Gastroesophageal sphincter (tissue), 3 donors: ENCODE results near the gene GPR55.
A peak's percentile ranks its signal among the peaks of the same experiment; 100 is the strongest.

Experiments
- EP300 ChIP-seq: sonication (generic); formaldehyde crosslinking; IDR thresholded peaks from one replicate; pipeline ENCODE4 v1.6.1; 2017; ENCODE audit warnings: antibody characterized with exemption, mild to moderate bottlenecking
- TF ChIP-seq, protein P1 (sequence below), 4 experiments: fragments of 200-600 bp in 2 of 4; fragments of 450-650 bp in 2 of 4; sonication (generic) in 1 of 4; IDR thresholded peaks; one replicate each; pipeline ENCODE4 v1.5.1; 2017 to 2019; ENCODE audit warnings: antibody characterized with exemption in 4 of 4, mild to moderate bottlenecking in 2 of 4, moderate library complexity in 2 of 4

DNA sequence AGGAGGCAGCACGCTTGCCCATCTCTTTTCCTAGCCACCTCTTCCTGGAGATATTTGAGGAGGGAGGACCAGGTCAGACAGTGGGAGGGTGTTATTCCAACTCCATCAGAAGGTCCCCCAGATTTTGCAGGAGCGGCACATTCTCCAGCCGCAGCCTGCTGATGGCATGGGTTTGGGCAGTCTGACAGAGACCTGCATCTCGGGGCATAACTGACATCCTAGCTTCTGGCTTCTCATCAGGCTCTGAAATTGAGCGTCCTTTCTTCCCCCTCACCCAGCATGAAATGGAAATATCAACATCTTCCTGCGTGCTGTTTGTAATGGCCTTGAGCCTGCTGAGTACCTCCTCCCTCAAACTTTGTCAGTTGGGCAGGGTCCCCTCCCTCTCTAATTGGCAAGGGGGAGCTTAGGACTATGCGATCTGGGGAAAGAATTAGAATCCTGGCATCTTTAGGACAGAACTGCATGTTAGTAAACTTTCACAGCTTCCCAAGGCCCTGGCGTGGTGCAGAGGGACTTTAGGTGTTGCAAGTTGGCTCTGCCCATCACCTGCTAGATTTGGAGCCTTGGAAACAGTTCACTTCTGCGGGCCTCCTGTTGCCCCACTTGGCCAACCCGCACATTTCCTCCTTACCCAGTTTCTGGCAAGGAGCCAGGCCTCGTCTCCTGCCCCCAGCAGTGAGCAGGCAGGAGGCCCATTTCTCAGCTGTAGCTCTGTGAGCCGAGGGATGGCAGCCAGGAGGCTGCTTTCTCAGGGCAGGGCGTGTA lies 58.1 kb downstream of the GPR55 start:
- TF ChIP-seq, protein P1, sequence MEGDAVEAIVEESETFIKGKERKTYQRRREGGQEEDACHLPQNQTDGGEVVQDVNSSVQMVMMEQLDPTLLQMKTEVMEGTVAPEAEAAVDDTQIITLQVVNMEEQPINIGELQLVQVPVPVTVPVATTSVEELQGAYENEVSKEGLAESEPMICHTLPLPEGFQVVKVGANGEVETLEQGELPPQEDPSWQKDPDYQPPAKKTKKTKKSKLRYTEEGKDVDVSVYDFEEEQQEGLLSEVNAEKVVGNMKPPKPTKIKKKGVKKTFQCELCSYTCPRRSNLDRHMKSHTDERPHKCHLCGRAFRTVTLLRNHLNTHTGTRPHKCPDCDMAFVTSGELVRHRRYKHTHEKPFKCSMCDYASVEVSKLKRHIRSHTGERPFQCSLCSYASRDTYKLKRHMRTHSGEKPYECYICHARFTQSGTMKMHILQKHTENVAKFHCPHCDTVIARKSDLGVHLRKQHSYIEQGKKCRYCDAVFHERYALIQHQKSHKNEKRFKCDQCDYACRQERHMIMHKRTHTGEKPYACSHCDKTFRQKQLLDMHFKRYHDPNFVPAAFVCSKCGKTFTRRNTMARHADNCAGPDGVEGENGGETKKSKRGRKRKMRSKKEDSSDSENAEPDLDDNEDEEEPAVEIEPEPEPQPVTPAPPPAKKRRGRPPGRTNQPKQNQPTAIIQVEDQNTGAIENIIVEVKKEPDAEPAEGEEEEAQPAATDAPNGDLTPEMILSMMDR (IDR thresholded peaks at IDR 0.05): peak in 1 of 4 experiments; percentile 30
- TF ChIP-seq EP300: no peak
